HepG2 (cell line): ENCODE results near the gene MAN1B1.

ENCODE experiments used
- GTF2F1 ChIP-seq: fragments of 150-350 bp; IDR thresholded peaks from 2 replicates; pipeline ENCODE4 v1.6.1; 2014; ENCODE audit warnings: low read length
- TF ChIP-seq, protein P1 (sequence below): IDR thresholded peaks from 2 replicates; pipeline ENCODE4 v1.6.1; 2016; ENCODE audit warnings: low read depth, borderline replicate concordance

DNA sequence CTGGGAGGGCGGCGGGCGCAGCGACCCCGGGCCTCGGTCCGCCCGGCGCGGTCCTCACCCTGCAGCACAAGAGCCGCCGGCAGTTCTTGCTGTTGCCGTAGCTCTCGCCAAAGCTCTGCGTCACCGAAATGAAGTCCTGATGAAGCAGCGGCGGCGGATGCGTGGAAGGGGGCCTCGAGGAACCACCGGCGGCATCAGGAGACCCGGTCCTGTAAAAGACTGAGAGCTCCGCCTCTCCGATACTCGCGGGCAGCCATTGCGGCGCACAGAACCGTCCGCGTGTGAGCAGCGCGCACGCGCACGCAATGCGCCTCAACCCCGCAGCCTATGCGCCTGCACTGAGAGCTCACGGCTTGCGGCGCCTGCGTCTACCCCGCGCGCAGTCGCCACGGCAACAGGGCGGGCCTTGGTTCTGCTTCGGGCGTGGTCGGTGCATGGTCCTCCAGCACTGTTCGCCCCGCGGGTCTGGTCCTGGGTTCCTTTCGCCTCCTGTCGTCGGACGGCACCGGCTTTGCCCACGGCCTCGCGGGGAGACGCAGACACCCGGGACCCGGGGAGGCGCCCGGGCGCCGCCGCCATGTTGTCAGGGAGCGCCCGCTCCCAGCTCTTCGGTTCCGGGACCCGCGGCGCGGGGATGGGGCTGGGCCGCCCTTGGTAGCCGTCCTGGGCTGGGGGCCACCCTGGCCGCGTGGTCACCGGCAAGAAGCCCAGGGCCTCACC is 42.8 kb downstream of the MAN1B1 start:
- no peak for TF ChIP-seq GTF2F1
- TF ChIP-seq, protein P1, sequence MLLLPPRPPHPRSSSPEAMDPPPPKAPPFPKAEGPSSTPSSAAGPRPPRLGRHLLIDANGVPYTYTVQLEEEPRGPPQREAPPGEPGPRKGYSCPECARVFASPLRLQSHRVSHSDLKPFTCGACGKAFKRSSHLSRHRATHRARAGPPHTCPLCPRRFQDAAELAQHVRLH (CRISPR knock-in tag) = peak; percentile 61; the same call in 1 of the 2 replicates
